B cell (primary cell): ENCODE results near the gene EFHC2. TPM values are rescaled to one million over a fixed set of nuclear protein-coding genes. Genes with fewer than 3 reads are reported as not detected.

Experiments
- ATAC-seq: fragments of 200-7000 bp; cut with Tn5 transposase; one replicate; pipeline ENCODE4 v1.10.0; 2021; ENCODE audit warnings: low read depth, mild to moderate bottlenecking, moderate number of reproducible peaks, moderate library complexity
- CTCF ChIA-PET: fragments of 350-600 bp; sonication (Branson Sonifier 250); formaldehyde crosslinking; loops from one replicate; lab custom pipeline; 2021; ENCODE audit warnings: antibody characterized with exemption, inconsistent platforms; lab: Charles Lee
- POLR2A ChIA-PET: fragments of 350-600 bp; sonication (Branson Sonifier 250); formaldehyde crosslinking; loops from one replicate; lab custom pipeline; 2021; ENCODE audit warnings: antibody characterized with exemption; lab: Charles Lee
- DNase-seq: peaks from one replicate; pipeline ENCODE4 v3.0.0; 2013
- H2AFZ ChIP-seq: 2 replicates; pipeline ENCODE4 v1.6.1; 2012; ENCODE audit warnings: mild to moderate bottlenecking, low read depth, low read length; ENCODE audit not compliant: insufficient read depth, poor library complexity, severe bottlenecking
- H3K27ac ChIP-seq, 2 donors: 1 replicate in 1 of 2; 2 replicates in 1 of 2; pipeline ENCODE4 v1.5.1; 2012 to 2013; ENCODE audit warnings: low read length in 2 of 2, mild to moderate bottlenecking in 2 of 2, moderate library complexity in 1 of 2
- H3K27me3 ChIP-seq, 4 experiments: fragments of 200-600 bp in 1 of 4; sonication (generic) in 1 of 4; replicated peaks in 1 of 4; 1 replicate in 2 of 4; 2 replicates in 2 of 4; pipeline versions ENCODE4 v1.6.1 to v1.7.0; 2013 to 2016; ENCODE audit warnings: low read length in 3 of 4, mild to moderate bottlenecking in 2 of 4, mixed read lengths in 1 of 4, moderate library complexity in 1 of 4; ENCODE audit not compliant: insufficient read depth in 4 of 4, control insufficient read depth in 3 of 4; ENCODE audit errors: control extremely low read depth in 1 of 4
- H3K36me3 ChIP-seq, 2 experiments: replicated peaks in 1 of 2; 1 replicate in 1 of 2; 2 replicates in 1 of 2; pipeline versions ENCODE4 v1.6.1 to v1.7.1; 2013; ENCODE audit warnings: low read length in 1 of 2; ENCODE audit not compliant: insufficient read depth in 2 of 2, control insufficient read depth in 1 of 2; ENCODE audit errors: control extremely low read depth in 1 of 2, extremely low read depth in 1 of 2
- H3K4me1 ChIP-seq, 2 donors: fragments of 200-600 bp in 1 of 2; sonication (generic) in 1 of 2; 1 replicate in 1 of 2; 2 replicates in 1 of 2; pipeline versions ENCODE4 v1.5.1 to v1.6.1; 2013 to 2017; ENCODE audit warnings: low read length in 2 of 2; ENCODE audit not compliant: control insufficient read depth in 2 of 2, insufficient read depth in 2 of 2
- H3K4me2 ChIP-seq: replicated peaks from 2 replicates; pipeline ENCODE3; 2012; ENCODE audit warnings: mild to moderate bottlenecking, low read depth, low read length; ENCODE audit not compliant: poor library complexity, severe bottlenecking
- H3K4me3 ChIP-seq, 5 experiments: fragments of 200-600 bp in 1 of 5; sonication (generic) in 1 of 5; 1 replicate in 3 of 5; 2 replicates in 2 of 5; pipeline versions ENCODE4 v1.5.1 to v1.7.0; 2011 to 2016; ENCODE audit warnings: low read length in 4 of 5, mild to moderate bottlenecking in 4 of 5, low read depth in 2 of 5, control low read depth in 1 of 5, moderate library complexity in 1 of 5; ENCODE audit not compliant: insufficient read depth in 1 of 5; ENCODE audit errors: control extremely low read depth in 1 of 5, extremely low read depth in 1 of 5
- H3K79me2 ChIP-seq: fragments of 200-600 bp; sonication (generic); one replicate; pipeline ENCODE4 v1.6.0; 2016; ENCODE audit warnings: low read length; ENCODE audit not compliant: control insufficient read depth, insufficient read depth
- H3K9ac ChIP-seq: fragments of 200-600 bp; sonication (generic); 2 replicates; pipeline ENCODE4 v1.6.1; 2017; ENCODE audit warnings: mild to moderate bottlenecking, low read length, moderate library complexity
- H3K9me3 ChIP-seq, 3 donors: one replicate each; pipeline versions ENCODE4 v1.6.1 to v1.7.1; 2013; ENCODE audit warnings: low read length in 2 of 3; ENCODE audit not compliant: control insufficient read depth in 2 of 3, insufficient read depth in 1 of 3; ENCODE audit errors: control extremely low read depth in 1 of 3
- H4K20me1 ChIP-seq: 2 replicates; pipeline ENCODE4 v1.6.0; 2012; ENCODE audit warnings: mild to moderate bottlenecking, low read length; ENCODE audit not compliant: insufficient read depth, control insufficient read depth, poor library complexity, severe bottlenecking
- H3K27ac Mint-ChIP-seq: one replicate; pipeline ENCODE4 v1.8.0; 2021; ENCODE audit warnings: mixed read lengths
- H3K27me3 Mint-ChIP-seq: one replicate; pipeline ENCODE4 v1.8.0; 2021; ENCODE audit warnings: mixed read lengths
- H3K4me1 Mint-ChIP-seq: one replicate; pipeline ENCODE4 v1.8.0; 2021; ENCODE audit warnings: mixed read lengths
- H3K4me3 Mint-ChIP-seq: one replicate; pipeline ENCODE4 v1.8.0; 2021; ENCODE audit warnings: mixed read lengths
- H3K9me3 Mint-ChIP-seq: one replicate; pipeline ENCODE4 v1.8.0; 2022; ENCODE audit warnings: mixed read lengths; ENCODE audit not compliant: insufficient read depth
- EZH2 ChIP-seq: IDR thresholded peaks from 2 replicates; pipeline ENCODE4 v1.6.1; 2012; ENCODE audit warnings: borderline replicate concordance, low read depth, mild to moderate bottlenecking, moderate library complexity, low read length; ENCODE audit not compliant: insufficient read depth, poor library complexity, severe bottlenecking
- WGBS: methylation state at CpG from one replicate; pipeline ENCODE4 v1.1.5; 2013; ENCODE audit warnings: missing lambda C conversion rate; ENCODE audit not compliant: insufficient coverage; 5-methylcytosine and 5-hydroxymethylcytosine counted together
- intact Hi-C: fragments of 100-400 bp; cut with micrococcal nuclease; formaldehyde crosslinking; loops from one replicate; pipeline ENCODE4 v1.10.0; 2022
- polyA plus RNA-seq: library from polyadenylated mRNA; depleted of rRNA; stranded (reverse); fragments of >200 nt; gene quantifications from 2 replicates; pipeline ENCODE4 v1.2.3, GENCODE V29; 2012
- total RNA-seq, 2 donors: library from RNA; stranded (reverse); fragments of 120-200 nt in 1 of 2; gene quantifications; 1 replicate in 1 of 2; 2 replicates in 1 of 2; pipeline versions ENCODE4 v1.2.3 to v1.2.4, GENCODE V29; 2013 to 2022
- TF ChIP-seq, protein P1 (sequence below): fragments of 200-600 bp; IDR thresholded peaks from one replicate; pipeline ENCODE4 v1.8.0; 2022; ENCODE audit warnings: antibody characterized with exemption, mild to moderate bottlenecking

EFHC2 gene
- total and polyA plus RNA-seq, 2 donors (not counting 1 experiment from before 2014, with no cell fraction given): 0.12 to 0.47 TPM

DNA sequence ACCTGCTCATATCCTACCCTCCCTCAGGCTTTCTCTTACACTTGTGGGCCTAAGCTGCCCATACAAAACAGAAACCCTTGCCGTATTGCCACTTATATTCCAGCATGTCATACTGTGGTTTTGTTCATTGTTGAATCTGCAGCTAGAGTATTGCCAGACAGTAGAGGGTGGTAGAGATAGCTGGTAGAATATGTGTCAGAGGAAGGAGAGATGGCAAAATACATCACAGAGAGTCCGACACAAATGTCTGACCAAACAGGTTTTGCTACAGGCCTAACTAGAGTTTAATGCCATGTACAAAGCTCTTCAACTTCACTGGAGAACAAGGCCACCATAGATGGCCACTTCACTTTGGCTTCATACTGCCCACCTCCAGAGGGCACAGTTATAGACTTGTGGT lies 160.1 kb downstream of the EFHC2 start:
- ATAC-seq: no peak
- H4K20me1 ChIP-seq: no peaks in the 10 kb centered on the region
- H3K27me3 ChIP-seq: no peaks in the 10 kb centered on the region
- no peaks in the 10 kb centered on the region for H3K4me1 Mint-ChIP-seq
- intact Hi-C loops: no loop called here
- H3K4me3 Mint-ChIP-seq: no peak overlapping the region
- H3K9ac ChIP-seq: no peak overlapping the region
- no peak overlapping the region for H3K27ac ChIP-seq
- TF ChIP-seq EZH2: no peak
- TF ChIP-seq, protein P1, sequence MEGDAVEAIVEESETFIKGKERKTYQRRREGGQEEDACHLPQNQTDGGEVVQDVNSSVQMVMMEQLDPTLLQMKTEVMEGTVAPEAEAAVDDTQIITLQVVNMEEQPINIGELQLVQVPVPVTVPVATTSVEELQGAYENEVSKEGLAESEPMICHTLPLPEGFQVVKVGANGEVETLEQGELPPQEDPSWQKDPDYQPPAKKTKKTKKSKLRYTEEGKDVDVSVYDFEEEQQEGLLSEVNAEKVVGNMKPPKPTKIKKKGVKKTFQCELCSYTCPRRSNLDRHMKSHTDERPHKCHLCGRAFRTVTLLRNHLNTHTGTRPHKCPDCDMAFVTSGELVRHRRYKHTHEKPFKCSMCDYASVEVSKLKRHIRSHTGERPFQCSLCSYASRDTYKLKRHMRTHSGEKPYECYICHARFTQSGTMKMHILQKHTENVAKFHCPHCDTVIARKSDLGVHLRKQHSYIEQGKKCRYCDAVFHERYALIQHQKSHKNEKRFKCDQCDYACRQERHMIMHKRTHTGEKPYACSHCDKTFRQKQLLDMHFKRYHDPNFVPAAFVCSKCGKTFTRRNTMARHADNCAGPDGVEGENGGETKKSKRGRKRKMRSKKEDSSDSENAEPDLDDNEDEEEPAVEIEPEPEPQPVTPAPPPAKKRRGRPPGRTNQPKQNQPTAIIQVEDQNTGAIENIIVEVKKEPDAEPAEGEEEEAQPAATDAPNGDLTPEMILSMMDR: no peak
- no CpG with 5 or more reads among the region's 2 CpGs for WGBS
- H3K9me3 Mint-ChIP-seq: no peaks in the 10 kb centered on the region
- H3K36me3 ChIP-seq: no peaks in the 10 kb centered on the region
- no peak overlapping the region for H3K27ac Mint-ChIP-seq
- no peaks in the 10 kb centered on the region for H3K79me2 ChIP-seq
- ChIA-PET POLR2A (no interaction called here), CTCF (no interaction called here)
- no peaks in the 10 kb centered on the region for H3K4me1 ChIP-seq
- no peak overlapping the region for H3K4me3 ChIP-seq
- H3K27me3 Mint-ChIP-seq: no peaks in the 10 kb centered on the region
- no peaks in the 10 kb centered on the region for H3K9me3 ChIP-seq
- no peak for DNase-seq
- no peak overlapping the region for H3K4me2 ChIP-seq
- no peak overlapping the region for H2AFZ ChIP-seq

DNA sequence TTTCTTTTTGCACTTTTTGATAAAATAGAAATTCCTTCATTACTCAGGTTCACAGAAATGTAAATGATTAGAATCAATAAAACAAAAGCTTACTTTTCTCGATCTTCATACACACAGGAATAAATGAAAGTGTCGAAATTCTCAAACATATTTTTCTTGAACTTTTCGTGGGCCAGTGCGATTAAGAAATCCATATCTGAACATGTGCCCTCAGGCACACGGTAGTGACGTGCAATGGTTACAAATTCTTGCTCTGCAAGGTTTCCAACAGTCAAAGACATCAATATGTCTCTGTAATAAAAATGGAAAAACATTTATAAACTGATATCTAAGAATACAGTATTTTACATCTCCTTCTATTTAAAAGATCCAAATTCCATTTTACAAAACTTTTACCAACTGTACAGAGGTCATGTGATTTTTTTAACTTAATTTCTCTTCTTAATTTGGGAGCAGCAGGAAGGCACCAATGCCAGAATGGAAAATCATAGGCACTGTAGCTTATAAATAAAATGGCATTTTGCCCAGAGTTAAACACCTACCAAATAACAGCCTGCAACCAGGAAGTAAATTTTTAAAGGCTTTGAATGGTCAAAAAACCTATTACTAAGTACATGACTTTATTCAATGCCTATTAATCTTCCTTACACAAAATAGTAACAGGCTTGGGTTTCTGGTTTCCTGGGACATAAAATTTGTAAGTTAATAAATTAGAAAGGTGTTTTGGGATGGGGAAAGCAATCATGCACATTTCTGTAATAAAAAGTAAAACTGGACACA lies 165.0 kb downstream of the EFHC2 start:
- no peak for DNase-seq
- intact Hi-C loops: no loop called here
- no peaks in the 10 kb centered on the region for H4K20me1 ChIP-seq
- ATAC-seq: no peak
- H3K4me3 ChIP-seq: no peak overlapping the region
- H3K4me1 ChIP-seq: no peaks in the 10 kb centered on the region
- H3K79me2 ChIP-seq: no peaks in the 10 kb centered on the region
- H3K27me3 ChIP-seq: no peaks in the 10 kb centered on the region
- ChIA-PET CTCF (no interaction called here), POLR2A (no interaction called here)
- no peaks in the 10 kb centered on the region for H3K4me1 Mint-ChIP-seq
- H3K9me3 ChIP-seq: no peaks in the 10 kb centered on the region
- WGBS: 100% methylated on average over 1 of the region's 6 CpGs
- H3K27me3 Mint-ChIP-seq: no peaks in the 10 kb centered on the region
- no peak overlapping the region for H3K27ac Mint-ChIP-seq
- no peak overlapping the region for H3K4me3 Mint-ChIP-seq
- H3K4me2 ChIP-seq: no peak overlapping the region
- no peak for TF ChIP-seq EZH2
- TF ChIP-seq, protein P1: no peak
- H3K36me3 ChIP-seq: no peaks in the 10 kb centered on the region
- no peak overlapping the region for H3K9ac ChIP-seq
- no peak overlapping the region for H2AFZ ChIP-seq
- peaks cover 6% of the 10 kb centered on the region for H3K9me3 Mint-ChIP-seq
- H3K27ac ChIP-seq: no peak overlapping the region
